ENCODE data around the gene CHKB. TPM values are rescaled to one million over a fixed set of nuclear protein-coding genes. Genes with fewer than 3 reads are reported as not detected.

Gene CHKB
- total and polyA plus RNA-seq, 2 of the 8 experiments (the other 6 are each of a cell fraction or from before 2014, with no cell fraction given): 27.9 to 42.2 TPM

- H3K18ac ChIP-seq (ENCODE audit: extremely low read depth, low read length): no peak overlapping the region
- H2BK5ac ChIP-seq (ENCODE audit: low read depth, low read length): no peak overlapping the region
- peaks cover 0 to 13% (median 8%) of the 10 kb centered on the region in 4 experiments; a peak in 6 of 8 replicates for H3K36me3 ChIP-seq (ENCODE audit: control insufficient read depth in 2 of 4, insufficient read depth in 4 of 4, low read length in 3 of 4)
- H3K27ac ChIP-seq (ENCODE audit: low read depth, low read length): no peak overlapping the region
- H2AK5ac ChIP-seq (ENCODE audit: low read depth, low read length): no peak overlapping the region
- H3K9ac ChIP-seq (replicated peaks in 1 of 4; ENCODE audit: extremely low read depth in 1 of 4, low read depth in 3 of 4, low read length in 3 of 4): no peak overlapping the region
- H2BK20ac ChIP-seq (ENCODE audit: low read length): no peak overlapping the region
- FAIRE-seq (no peak), DNase-seq (ENCODE audit: low read depth in 1 of 2, low spot score in 2 of 2) (no peak)
- peaks cover 10% of the 10 kb centered on the region; the same call in 1 of the 2 replicates for H3K23me2 ChIP-seq (ENCODE audit: low read depth, low read length)
- no peak overlapping the region; the same call in 1 of the 2 replicates for H4K8ac ChIP-seq (ENCODE audit: extremely low read depth, insufficient read depth, low read length)
- H2BK12ac ChIP-seq (ENCODE audit: low read depth, low read length): no peak overlapping the region
- no peak overlapping the region for H3K4me2 ChIP-seq (ENCODE audit: insufficient read depth in 1 of 2, low read depth in 2 of 2, low read length in 2 of 2)
- no peak overlapping the region for H3K4me3 ChIP-seq (ENCODE audit: extremely low read depth in 1 of 4, insufficient read depth in 2 of 4, low read depth in 3 of 4, low read length in 4 of 4)
- H4K20me1 ChIP-seq (replicated peaks in 1 of 2; ENCODE audit: control insufficient read depth in 1 of 2, insufficient read depth in 2 of 2, low read length in 2 of 2): peaks cover 3 to 6% of the 10 kb centered on the region in 2 experiments
- H3K23ac ChIP-seq (ENCODE audit: insufficient read length): no peak overlapping the region
- ChIA-PET POLR2A (ENCODE audit: partially characterized antibody) (interaction anchor here (0.8 to 5.4 kb wide), 7 partner anchors 8 to 84 kb away, joined by 3 to 37 read pairs (median 4); partner anchors contain the start of gene SYCE3), CTCF (ENCODE audit: partially characterized antibody) (interaction anchor here (0.8 to 8.1 kb wide), 9 partner anchors 12 to 121 kb away, joined by 3 to 84 read pairs (median 11); partner anchors contain the start of gene SYCE3)
- H3K56ac ChIP-seq (replicated peaks; ENCODE audit: insufficient read length, low read depth, low read length): no peak overlapping the region
- no peak overlapping the region for H2AFZ ChIP-seq (ENCODE audit: low read length)
- WGBS, 2 experiments (ENCODE audit: extremely low coverage in 1 of 2, insufficient coverage in 1 of 2, insufficient read length in 1 of 2, insufficient replicate concordance in 2 of 2, low coverage in 1 of 2, low lambda C conversion rate in 2 of 2, missing lambda C conversion rate in 1 of 2): 85% methylated on average over 7 of the region's 8 CpGs; no CpG with 5 or more reads in 1 of the 2 experiments
- peaks cover 7% of the 10 kb centered on the region; the same call in 1 of the 2 replicates for H3K79me1 ChIP-seq (ENCODE audit: low read depth, low read length)
- no peak overlapping the region for H3K14ac ChIP-seq (ENCODE audit: insufficient read length)
- H4K91ac ChIP-seq (replicated peaks; ENCODE audit: insufficient read length, low read length): no peak overlapping the region
- peaks cover 0 to 7% of the 10 kb centered on the region in 2 experiments; a peak in 1 of 4 replicates for H3K79me2 ChIP-seq (ENCODE audit: control insufficient read depth in 1 of 2, insufficient read depth in 2 of 2, low read length in 2 of 2)
- H2BK120ac ChIP-seq (replicated peaks; ENCODE audit: low read depth, low read length): no peak overlapping the region
- no peak overlapping the region for H2BK15ac ChIP-seq (ENCODE audit: low read length)
- H3K9me3 ChIP-seq (ENCODE audit: insufficient read depth in 2 of 2, low read depth in 1 of 2, low read length in 1 of 2): no peaks in the 10 kb centered on the region
- H4K5ac ChIP-seq (ENCODE audit: insufficient read length, low read depth, low read length): no peak overlapping the region
- TF ChIP-seq CTBP2 (IDR thresholded peaks at IDR 0.05; ENCODE audit: borderline replicate concordance, insufficient read depth, insufficient read length, low read length): no peak
- no peak overlapping the region for H3K4ac ChIP-seq (replicated peaks; ENCODE audit: insufficient read length, low read depth, low read length)
- peaks cover 0 to 9% (median 6%) of the 10 kb centered on the region in 4 experiments; a peak in 5 of 7 replicates for H3K4me1 ChIP-seq (replicated peaks in 1 of 4; ENCODE audit: control insufficient read depth in 3 of 4, insufficient read depth in 4 of 4, low read length in 3 of 4)
- H3K27me3 ChIP-seq (replicated peaks in 1 of 4; ENCODE audit: control insufficient read depth in 3 of 4, extremely low read depth in 1 of 4, insufficient read depth in 3 of 4, low read length in 3 of 4): no peaks in the 10 kb centered on the region
Measured at GRCh38 chr22:50578776-50579310, 3.8 kb downstream of the CHKB start.
